Parathyroid adenoma (tissue), 2 donors: ENCODE data around the gene PRLR.

Experiments used
- H2AFZ ChIP-seq: fragments of 300-600 bp; sonication (generic); one replicate; pipeline ENCODE4 v1.7.0; 2017; ENCODE audit warnings: antibody characterized with exemption, mild to moderate bottlenecking
- H3K27ac ChIP-seq: fragments of 300-600 bp; sonication (generic); one replicate; pipeline ENCODE4 v1.7.0; 2017
- H3K27me3 ChIP-seq: fragments of 300-600 bp; sonication (generic); one replicate; pipeline ENCODE4 v1.7.0; 2017; ENCODE audit warnings: low read length; ENCODE audit not compliant: control insufficient read depth, insufficient read depth
- H3K36me3 ChIP-seq: fragments of 300-600 bp; sonication (generic); one replicate; pipeline ENCODE4 v1.7.0; 2017; ENCODE audit warnings: low read length; ENCODE audit not compliant: control insufficient read depth, insufficient read depth
- H3K4me1 ChIP-seq: fragments of 300-600 bp; sonication (generic); one replicate; pipeline ENCODE4 v1.7.0; 2017; ENCODE audit warnings: control low read depth
- H3K4me2 ChIP-seq: fragments of 300-600 bp; sonication (generic); one replicate; pipeline ENCODE4 v1.7.0; 2017; ENCODE audit warnings: low read length
- H3K4me3 ChIP-seq: fragments of 300-600 bp; sonication (generic); one replicate; pipeline ENCODE4 v1.7.0; 2017; ENCODE audit warnings: low read depth, low read length
- H3K79me2 ChIP-seq: fragments of 300-600 bp; sonication (generic); one replicate; pipeline ENCODE4 v1.7.0; 2017; ENCODE audit warnings: control low read depth
- H3K9ac ChIP-seq: fragments of 300-600 bp; sonication (generic); one replicate; pipeline ENCODE4 v1.7.0; 2017; ENCODE audit warnings: mild to moderate bottlenecking
- H3K9me3 ChIP-seq: fragments of 300-600 bp; sonication (generic); one replicate; pipeline ENCODE4 v1.7.0; 2017; ENCODE audit warnings: low read length; ENCODE audit not compliant: control insufficient read depth
- CTCF ChIP-seq: fragments of 300-600 bp; sonication (generic); IDR thresholded peaks from one replicate; pipeline ENCODE4 v1.7.0; 2017; ENCODE audit warnings: antibody characterized with exemption, mild to moderate bottlenecking
- donor health status: primary hyperparathyroidism.

The PRLR gene

GRCh38 chr5:35063414-35063813, 166.9 kb downstream of the PRLR start:
- Histone ChIP-seq H3K27ac (no peak overlapping the region), H3K4me3 (no peak overlapping the region), H2AFZ (no peak overlapping the region), H3K27me3 (no peaks in the 10 kb centered on the region), H3K9me3 (no peaks in the 10 kb centered on the region), H3K79me2 (no peaks in the 10 kb centered on the region), H3K36me3 (no peaks in the 10 kb centered on the region), H3K4me2 (no peak overlapping the region), H3K4me1 (no peaks in the 10 kb centered on the region), H3K9ac (no peak overlapping the region)
- no peak for TF ChIP-seq CTCF

- Histone ChIP-seq H2AFZ (no peak overlapping the region), H3K4me3 (no peak overlapping the region), H3K9me3 (no peaks in the 10 kb centered on the region), H3K4me2 (no peak overlapping the region), H3K79me2 (no peaks in the 10 kb centered on the region), H3K27me3 (no peaks in the 10 kb centered on the region), H3K4me1 (no peaks in the 10 kb centered on the region), H3K9ac (no peak overlapping the region), H3K27ac (no peak overlapping the region), H3K36me3 (no peaks in the 10 kb centered on the region)
- TF ChIP-seq CTCF = no peak
Measured at GRCh38 chr5:35061211-35061770, 169.0 kb downstream of the PRLR start.

GRCh38 chr5:35060236-35060635, 170.1 kb downstream of the PRLR start:
- no peak overlapping the region for H2AFZ ChIP-seq
- TF ChIP-seq CTCF = no peak

GRCh38 chr5:35059251-35059650, 171.0 kb downstream of the PRLR start:
- no peak for TF ChIP-seq CTCF
- Histone ChIP-seq H3K4me3 (no peak overlapping the region), H3K4me2 (no peak overlapping the region), H3K79me2 (no peaks in the 10 kb centered on the region), H3K4me1 (no peaks in the 10 kb centered on the region), H3K27me3 (no peaks in the 10 kb centered on the region), H3K27ac (no peak overlapping the region), H3K36me3 (no peaks in the 10 kb centered on the region), H3K9me3 (no peaks in the 10 kb centered on the region), H3K9ac (no peak overlapping the region), H2AFZ (no peak overlapping the region)

More at GRCh38 chr5:35060236-35060635, 170.1 kb downstream of the PRLR start:
- no peak overlapping the region for H3K27ac ChIP-seq
- no peak overlapping the region for H3K4me2 ChIP-seq
- no peaks in the 10 kb centered on the region for H3K27me3 ChIP-seq
- H3K9me3 ChIP-seq = no peaks in the 10 kb centered on the region
- H3K79me2 ChIP-seq = no peaks in the 10 kb centered on the region
- H3K4me1 ChIP-seq = no peaks in the 10 kb centered on the region
- H3K4me3 ChIP-seq = no peak overlapping the region
- no peaks in the 10 kb centered on the region for H3K36me3 ChIP-seq
- H3K9ac ChIP-seq = no peak overlapping the region

GRCh38 chr5:35058374-35058788, 171.9 kb downstream of the PRLR start:
- Histone ChIP-seq H3K9ac (no peak overlapping the region), H3K79me2 (no peaks in the 10 kb centered on the region), H3K36me3 (no peaks in the 10 kb centered on the region), H3K9me3 (no peaks in the 10 kb centered on the region), H3K27me3 (no peaks in the 10 kb centered on the region), H2AFZ (no peak overlapping the region), H3K4me1 (no peaks in the 10 kb centered on the region), H3K4me2 (no peak overlapping the region), H3K4me3 (no peak overlapping the region), H3K27ac (no peak overlapping the region)
- no peak for TF ChIP-seq CTCF
